K562 (cell line): ENCODE data around the gene SMIM35. TPM values are rescaled to one million over a fixed set of nuclear protein-coding genes. Genes with fewer than 3 reads are reported as not detected.

Experiments used
- ATAC-seq: fragments of 200-7000 bp; cut with Tn5 transposase; 3 replicates; pipeline ENCODE4 v1.9.1; 2020; ENCODE audit warnings: moderate library complexity
- BruUV-seq: library from RNA; stranded (reverse); fragments of 400-500 nt; replicated peaks from 2 replicates; lab custom pipeline; 2021; lab: Mats Ljungman, UMichigan
- CTCF ChIA-PET: fragments of 300-600 bp; formaldehyde crosslinking; extraction: SDS; loops from one replicate; lab custom pipeline; 2021; ENCODE audit warnings: low intra/inter-chr PET ratio; lab: Yijun Ruan, JAX
- POLR2A ChIA-PET: fragments of 300-600, 350-650 bp; sonication (Branson Sonifier 250); formaldehyde crosslinking; extraction: SDS; loops from one replicate; lab custom pipeline; 2021; ENCODE audit warnings: antibody characterized with exemption, inconsistent platforms; lab: Yijun Ruan, JAX
- DNase-seq, 4 experiments: peaks; one replicate each; pipeline versions ENCODE4 v3.0.0 to v3.0.0-alpha.2; 2011 to 2018; ENCODE audit warnings: low spot score in 3 of 4, mixed read lengths in 3 of 4; ENCODE audit errors: extremely low read depth in 1 of 4
- FAIRE-seq: peaks from 2 replicates; lab custom pipeline; 2011; peaks lifted over from hg19 to GRCh38; lab: Jason Lieb, UNC
- H2AFZ ChIP-seq: 2 replicates; pipeline ENCODE4 v1.6.0; 2011; ENCODE audit warnings: low read depth, low read length, control low read depth, inconsistent platforms
- H3K27ac ChIP-seq: fragments of 200-600 bp; 3 replicates; pipeline ENCODE4 v1.8.0; 2011; ENCODE audit warnings: low read depth, mild to moderate bottlenecking, control low read depth, inconsistent platforms, low read length, moderate library complexity, mixed read lengths; ENCODE audit errors: extremely low read depth
- H3K27me3 ChIP-seq, 2 experiments: fragments of 300-600 bp in 1 of 2; 2 replicates in 1 of 2; 3 replicates in 1 of 2; pipeline versions ENCODE4 v1.6.0 to v1.8.0; 2011; ENCODE audit warnings: inconsistent platforms in 2 of 2, low read length in 2 of 2, mild to moderate bottlenecking in 1 of 2, mixed read lengths in 1 of 2, moderate library complexity in 1 of 2; ENCODE audit not compliant: control insufficient read depth in 2 of 2, insufficient read depth in 2 of 2
- H3K36me3 ChIP-seq: fragments of 300-600 bp; 3 replicates; pipeline ENCODE4 v1.8.0; 2011; ENCODE audit warnings: mild to moderate bottlenecking, low read length, inconsistent platforms; ENCODE audit not compliant: control insufficient read depth, insufficient read depth
- H3K4me1 ChIP-seq, 2 experiments: fragments of 200-600 bp in 1 of 2; replicated peaks in 1 of 2; 2 replicates in 1 of 2; 3 replicates in 1 of 2; pipeline versions ENCODE4 v1.5.1 to v1.8.0; 2011; ENCODE audit warnings: inconsistent platforms in 2 of 2, low read length in 2 of 2, mild to moderate bottlenecking in 1 of 2, mixed read lengths in 1 of 2, moderate library complexity in 1 of 2; ENCODE audit not compliant: control insufficient read depth in 2 of 2, insufficient read depth in 2 of 2
- H3K4me2 ChIP-seq: 2 replicates; pipeline ENCODE4 v1.6.1; 2011; ENCODE audit warnings: low read length, control low read depth, inconsistent platforms, mixed read lengths; ENCODE audit not compliant: insufficient read depth
- H3K4me3 ChIP-seq: fragments of 200-600 bp; sonication (generic), shearing (Covaris generic); 2 replicates; pipeline ENCODE4 v1.5.1; 2016; ENCODE audit warnings: control low read depth, inconsistent platforms
- H3K79me2 ChIP-seq: fragments of 200-600 bp; 3 replicates; pipeline ENCODE4 v1.8.0; 2011; ENCODE audit warnings: low read length, inconsistent platforms; ENCODE audit not compliant: control insufficient read depth, insufficient read depth
- H3K9ac ChIP-seq, 2 experiments: 2 replicates each; pipeline versions ENCODE4 v1.6.0 to v1.6.1; 2011; ENCODE audit warnings: low read depth in 2 of 2, low read length in 2 of 2, control low read depth in 1 of 2, inconsistent platforms in 1 of 2, mild to moderate bottlenecking in 1 of 2, mixed read lengths in 1 of 2; ENCODE audit not compliant: insufficient read depth in 1 of 2
- H3K9me1 ChIP-seq: one replicate; pipeline ENCODE4 v1.6.0; 2011; ENCODE audit warnings: inconsistent platforms, mild to moderate bottlenecking, low read length, moderate library complexity; ENCODE audit not compliant: control insufficient read depth, insufficient read depth
- H3K9me3 ChIP-seq: replicated peaks from 2 replicates; pipeline ENCODE4 v1.5.1; 2011; ENCODE audit warnings: low read depth, low read length, inconsistent platforms; ENCODE audit not compliant: control insufficient read depth, insufficient read depth
- H4K20me1 ChIP-seq: replicated peaks from 2 replicates; pipeline ENCODE4 v1.6.1; 2011; ENCODE audit warnings: low read length, inconsistent platforms, mixed read lengths; ENCODE audit not compliant: control insufficient read depth, insufficient read depth
- ADNP ChIP-seq: fragments of 200-800 bp; sonication (Bioruptor generic); IDR thresholded peaks from 2 replicates; pipeline ENCODE4 v1.6.1; 2016; ENCODE audit warnings: missing genetic modification characterization, missing compliant biosample characterization
- ELF4 ChIP-seq: fragments of 450-650 bp; formaldehyde crosslinking; IDR thresholded peaks from 2 replicates; pipeline ENCODE4 v1.4.0; 2022; ENCODE audit warnings: missing genetic modification characterization
- POU5F1 ChIP-seq: fragments of 150-350 bp; IDR thresholded peaks from 2 replicates; pipeline ENCODE4 v1.6.1; 2014; ENCODE audit warnings: borderline replicate concordance, low read length, low read depth, mild to moderate bottlenecking; ENCODE audit not compliant: partially characterized antibody
- RBM25 ChIP-seq: fragments of 200-400 bp; formaldehyde crosslinking; IDR thresholded peaks from 2 replicates; pipeline ENCODE4 v1.6.1; 2018; ENCODE audit warnings: low read length, low read depth, moderate library complexity; ENCODE audit not compliant: severe bottlenecking
- TRIM28 ChIP-seq: fragments of 450-650 bp; IDR thresholded peaks from 2 replicates; pipeline ENCODE4 v1.6.1; 2017
- WGBS: fragments of 100-300 bp; shearing (Covaris generic); methylation state at CpG from one replicate; pipeline ENCODE4 v1.1.6; 2016; ENCODE audit warnings: low coverage, mixed read lengths; ENCODE audit not compliant: insufficient coverage; ENCODE audit errors: missing lambda C conversion rate; 5-methylcytosine and 5-hydroxymethylcytosine counted together
- in situ Hi-C: fragments of 300-500 bp; cut with MboI; formaldehyde crosslinking; loops from 4 replicates; pipeline ENCODE4 v1.15.0; 2018; ENCODE audit warnings: inconsistent platforms, mixed read lengths
- intact Hi-C: fragments of 100-400 bp; cut with micrococcal nuclease; formaldehyde crosslinking; loops from 2 replicates; pipeline ENCODE4 v1.14.2; 2022
- polyA plus RNA-seq, 8 experiments: library from polyadenylated mRNA; depleted of rRNA in 4 of 8; stranded (reverse) in 5 of 8; unstranded in 3 of 8; fragments of >200 nt; fragmentation: Nextera tagmentation in 2 of 8; fragmentation: Illumina TruSeq in 1 of 8; extraction: Ambion mirVana in 2 of 8; extraction: Trizol in 1 of 8; gene quantifications; 2 replicates each; pipeline versions ENCODE4 v1.2.1 to v1.2.3, GENCODE V29; 2011 to 2014; ENCODE audit warnings: inconsistent platforms in 1 of 8, missing spikeins in 1 of 8
- total RNA-seq, 7 experiments: library from RNA; depleted of rRNA in 6 of 7; stranded (reverse); fragments of >200 nt in 6 of 7; fragmentation: Illumina TruSeq in 2 of 7; extraction: Trizol in 2 of 7; gene quantifications; 2 replicates each; pipeline versions ENCODE4 v1.2.1 to v1.2.3, GENCODE V29; 2011 to 2021; ENCODE audit warnings: low replicate concordance in 1 of 7
- TF ChIP-seq, protein P1 (sequence below): fragments of 450-650 bp; IDR thresholded peaks from 2 replicates; pipeline ENCODE4 v1.6.1; 2018; ENCODE audit warnings: mild to moderate bottlenecking, low read depth; ENCODE audit not compliant: partially characterized antibody

Gene SMIM35
- total and polyA plus RNA-seq, 9 of the 15 experiments (the other 6 are each of a cell fraction or from before 2014, with no cell fraction given) = 0.03 TPM; not detected in 7

DNA sequence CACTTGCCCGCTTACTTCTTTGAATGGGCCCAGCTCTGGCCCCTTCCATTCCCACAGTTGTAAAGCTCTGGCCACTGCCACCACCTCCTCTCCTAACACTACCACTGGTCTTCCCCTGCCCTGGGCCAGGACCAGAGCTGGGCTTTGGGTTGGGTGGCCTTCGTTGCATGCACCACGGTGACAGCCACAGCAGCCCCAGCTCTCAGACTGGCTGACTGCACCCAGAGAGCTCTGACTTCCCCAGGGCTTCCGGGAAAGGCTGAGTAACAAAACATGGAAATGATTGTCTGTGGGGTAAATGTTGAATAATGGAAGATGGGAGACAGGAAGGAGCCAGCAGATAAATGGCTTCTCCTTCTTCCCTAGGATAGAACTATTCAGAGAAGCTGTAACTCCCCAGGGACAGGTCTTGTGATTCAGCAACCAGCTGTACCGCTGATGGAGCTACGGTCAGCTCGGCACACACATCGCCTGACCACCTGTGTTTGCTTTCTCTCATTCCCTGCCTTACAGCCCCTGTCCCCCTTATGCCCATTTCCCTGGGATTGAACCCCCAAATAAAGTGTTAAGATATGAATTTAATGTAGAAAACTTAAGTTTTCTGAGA is 38.3 kb upstream of the SMIM35 start:
- CTCF ChIA-PET = no interaction called here
- H3K9me3 ChIP-seq = no peaks in the 10 kb centered on the region
- H3K79me2 ChIP-seq = no peaks in the 10 kb centered on the region
- no peaks in the 10 kb centered on the region for H3K27me3 ChIP-seq
- H3K27ac ChIP-seq = no peak overlapping the region
- in situ Hi-C loops = no loop called here
- ATAC-seq (0 out of 3 replicates have a peak, but pooled peaks have one; percentile 17), FAIRE-seq (no peak), DNase-seq (no peak)
- no peaks in the 10 kb centered on the region for H3K9me1 ChIP-seq
- POLR2A ChIA-PET = interaction anchor here (0.6 to 1.7 kb wide), 4 partner anchors 9 to 518 kb away, joined by 3 to 6 read pairs (median 4); no protein-coding TSS in a partner anchor
- H4K20me1 ChIP-seq = no peaks in the 10 kb centered on the region
- no peak overlapping the region for H3K4me2 ChIP-seq
- H3K4me1 ChIP-seq = no peaks in the 10 kb centered on the region
- no peak overlapping the region for H3K4me3 ChIP-seq
- no peaks in the 10 kb centered on the region for H3K36me3 ChIP-seq
- peak overlapping the region in 1 of 2 experiments; percentile 66; a peak in 1 of 4 replicates for H3K9ac ChIP-seq
- no TSS peak for BruUV-seq
- WGBS = 47% methylated on average over 8 of the region's 8 CpGs
- intact Hi-C loops = loop anchor here (5.0 kb wide), 1 partner anchor 58 kb away; no protein-coding TSS in a partner anchor
- no peak for TF ChIP-seq POU5F1
- no peak overlapping the region for H2AFZ ChIP-seq

DNA sequence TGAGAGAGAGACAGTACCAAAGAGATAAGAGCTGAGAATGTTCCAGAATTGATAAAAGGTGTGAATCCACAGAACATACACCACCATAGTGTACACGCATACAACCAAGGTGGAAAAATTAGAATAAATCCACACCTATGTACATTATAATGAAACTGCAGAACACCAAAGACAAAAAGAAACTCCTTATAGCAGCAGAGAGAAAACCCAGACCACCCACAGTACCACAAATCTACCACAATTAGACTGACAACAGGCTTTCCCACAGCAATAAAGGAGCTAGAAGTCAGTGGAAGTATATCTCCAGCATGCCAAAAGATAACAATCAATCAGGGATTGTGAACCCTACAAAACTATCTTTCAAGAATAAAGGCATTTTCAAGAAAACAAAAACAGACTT is 34.0 kb upstream of the SMIM35 start:
- CTCF ChIA-PET = no interaction called here
- Histone ChIP-seq H3K9me1 (no peaks in the 10 kb centered on the region), H3K9me3 (no peaks in the 10 kb centered on the region), H2AFZ (no peak overlapping the region), H4K20me1 (no peaks in the 10 kb centered on the region), H3K9ac (no peak overlapping the region), H3K4me3 (no peak overlapping the region), H3K27ac (no peak overlapping the region), H3K4me2 (no peak overlapping the region), H3K4me1 (no peaks in the 10 kb centered on the region), H3K27me3 (no peaks in the 10 kb centered on the region), H3K36me3 (no peaks in the 10 kb centered on the region), H3K79me2 (no peaks in the 10 kb centered on the region)
- FAIRE-seq = no peak
- POLR2A ChIA-PET = no interaction called here
- BruUV-seq = no TSS peak
- ATAC-seq = no peak
- DNase-seq = no peak
- in situ Hi-C loops = no loop called here
- 75% methylated on average over 1 of the region's 1 CpG for WGBS
- intact Hi-C loops = no loop called here
- TF ChIP-seq, protein P1, sequence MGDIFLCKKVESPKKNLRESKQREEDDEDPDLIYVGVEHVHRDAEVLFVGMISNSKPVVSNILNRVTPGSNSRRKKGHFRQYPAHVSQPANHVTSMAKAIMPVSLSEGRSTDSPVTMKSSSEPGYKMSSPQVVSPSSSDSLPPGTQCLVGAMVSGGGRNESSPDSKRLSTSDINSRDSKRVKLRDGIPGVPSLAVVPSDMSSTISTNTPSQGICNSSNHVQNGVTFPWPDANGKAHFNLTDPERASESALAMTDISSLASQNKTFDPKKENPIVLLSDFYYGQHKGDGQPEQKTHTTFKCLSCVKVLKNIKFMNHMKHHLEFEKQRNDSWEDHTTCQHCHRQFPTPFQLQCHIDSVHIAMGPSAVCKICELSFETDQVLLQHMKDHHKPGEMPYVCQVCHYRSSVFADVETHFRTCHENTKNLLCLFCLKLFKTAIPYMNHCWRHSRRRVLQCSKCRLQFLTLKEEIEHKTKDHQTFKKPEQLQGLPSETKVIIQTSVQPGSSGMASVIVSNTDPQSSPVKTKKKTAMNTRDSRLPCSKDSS = peak; percentile 29
- TF ChIP-seq ELF4 (CRISPR knock-in tag) (no peak), ADNP (tag) (no peak), TRIM28 (peak; percentile 57; the same call in 1 of the 2 replicates), RBM25 (peak; percentile 29)
